ENCODE measurements around the gene GPC3.

GPC3 gene

GRCh38 chrX:133818019-133818418 lies 167.4 kb downstream of the GPC3 start:
- no peak overlapping the region for H3K27ac ChIP-seq (ENCODE audit: low read depth, low read length)
- H3F3A ChIP-seq (ENCODE audit: control insufficient read depth, insufficient read depth) = no peaks in the 10 kb centered on the region
- H3K4me3 ChIP-seq (ENCODE audit: low read length) = no peak overlapping the region
- H3K27me3 ChIP-seq (ENCODE audit: control insufficient read depth, low read length) = no peaks in the 10 kb centered on the region
- H3K9me3 ChIP-seq (ENCODE audit: control insufficient read depth, insufficient read depth, low read length) = no peaks in the 10 kb centered on the region
- H4K20me1 ChIP-seq (ENCODE audit: control insufficient read depth, insufficient read depth, low read depth, low read length) = no peaks in the 10 kb centered on the region
- H3K4me1 ChIP-seq (ENCODE audit: control insufficient read depth, low read length) = no peaks in the 10 kb centered on the region
- TF ChIP-seq EZH2phosphoT487 (IDR thresholded peaks at IDR 0.05; ENCODE audit: borderline replicate concordance, low read length) = no peak
- TF ChIP-seq CTCF (IDR thresholded peaks at IDR 0.05; ENCODE audit: low read depth, low read length, poor library complexity, severe bottlenecking) = no peak
- H3K4me2 ChIP-seq (ENCODE audit: low read length) = no peak overlapping the region
- no peaks in the 10 kb centered on the region for H3K9me2 ChIP-seq (replicated peaks; ENCODE audit: control insufficient read depth, low read length)
- no peaks in the 10 kb centered on the region for H3K36me3 ChIP-seq (ENCODE audit: control insufficient read depth, low read length)
- no peaks in the 10 kb centered on the region for H3K79me2 ChIP-seq (ENCODE audit: control insufficient read depth, low read length)

- Histone ChIP-seq H3K4me2 (ENCODE audit: low read length) (no peak overlapping the region), H4K20me1 (ENCODE audit: control insufficient read depth, insufficient read depth, low read depth, low read length) (no peaks in the 10 kb centered on the region), H3K36me3 (ENCODE audit: control insufficient read depth, low read length) (no peaks in the 10 kb centered on the region), H3K9me3 (ENCODE audit: control insufficient read depth, insufficient read depth, low read length) (no peaks in the 10 kb centered on the region), H3F3A (ENCODE audit: control insufficient read depth, insufficient read depth) (no peaks in the 10 kb centered on the region), H3K79me2 (ENCODE audit: control insufficient read depth, low read length) (no peaks in the 10 kb centered on the region), H3K27ac (ENCODE audit: low read depth, low read length) (no peak overlapping the region), H3K4me3 (ENCODE audit: low read length) (no peak overlapping the region), H3K9me2 (replicated peaks; ENCODE audit: control insufficient read depth, low read length) (no peaks in the 10 kb centered on the region), H3K27me3 (ENCODE audit: control insufficient read depth, low read length) (no peaks in the 10 kb centered on the region), H3K4me1 (ENCODE audit: control insufficient read depth, low read length) (no peaks in the 10 kb centered on the region)
- TF ChIP-seq CTCF (IDR thresholded peaks at IDR 0.05; ENCODE audit: low read depth, low read length, poor library complexity, severe bottlenecking) (no peak), EZH2phosphoT487 (IDR thresholded peaks at IDR 0.05; ENCODE audit: borderline replicate concordance, low read length) (no peak)
Observed at GRCh38 chrX:133815496-133815895, 169.9 kb downstream of the GPC3 start.

DNA sequence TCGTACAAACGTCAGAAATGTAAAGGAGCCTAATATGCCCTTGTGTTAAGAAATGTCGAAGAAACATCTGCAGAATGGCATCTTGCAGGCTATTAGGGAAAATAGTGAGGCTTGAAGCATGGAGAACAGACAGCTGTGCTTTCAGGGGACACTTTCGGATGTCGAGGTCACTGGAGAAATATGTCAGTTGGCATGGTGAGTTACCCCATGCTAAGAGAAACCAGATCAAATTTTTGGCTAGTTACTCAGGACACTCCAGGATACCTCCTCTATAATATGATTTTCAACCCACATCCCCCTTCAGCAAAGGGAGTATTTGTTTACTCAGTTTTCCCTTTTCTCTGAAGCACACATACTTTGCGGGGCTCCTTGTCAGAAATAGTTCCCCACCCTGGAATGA lies 171.4 kb downstream of the GPC3 start:
- no peaks in the 10 kb centered on the region for H3K9me2 ChIP-seq (replicated peaks; ENCODE audit: control insufficient read depth, low read length)
- no peak overlapping the region for H3K27ac ChIP-seq (ENCODE audit: low read depth, low read length)
- H3K9me3 ChIP-seq (ENCODE audit: control insufficient read depth, insufficient read depth, low read length) = no peaks in the 10 kb centered on the region
- no peak overlapping the region for H3K4me3 ChIP-seq (ENCODE audit: low read length)
- H3K4me1 ChIP-seq (ENCODE audit: control insufficient read depth, low read length) = no peaks in the 10 kb centered on the region
- no peaks in the 10 kb centered on the region for H3K27me3 ChIP-seq (ENCODE audit: control insufficient read depth, low read length)
- H3K79me2 ChIP-seq (ENCODE audit: control insufficient read depth, low read length) = no peaks in the 10 kb centered on the region
- H3K36me3 ChIP-seq (ENCODE audit: control insufficient read depth, low read length) = no peaks in the 10 kb centered on the region
- H3K4me2 ChIP-seq (ENCODE audit: low read length) = no peak overlapping the region
- no peaks in the 10 kb centered on the region for H3F3A ChIP-seq (ENCODE audit: control insufficient read depth, insufficient read depth)
- no peaks in the 10 kb centered on the region for H4K20me1 ChIP-seq (ENCODE audit: control insufficient read depth, insufficient read depth, low read depth, low read length)
- TF ChIP-seq CTCF (IDR thresholded peaks at IDR 0.05; ENCODE audit: low read depth, low read length, poor library complexity, severe bottlenecking) = no peak
- no peak for TF ChIP-seq EZH2phosphoT487 (IDR thresholded peaks at IDR 0.05; ENCODE audit: borderline replicate concordance, low read length)

DNA sequence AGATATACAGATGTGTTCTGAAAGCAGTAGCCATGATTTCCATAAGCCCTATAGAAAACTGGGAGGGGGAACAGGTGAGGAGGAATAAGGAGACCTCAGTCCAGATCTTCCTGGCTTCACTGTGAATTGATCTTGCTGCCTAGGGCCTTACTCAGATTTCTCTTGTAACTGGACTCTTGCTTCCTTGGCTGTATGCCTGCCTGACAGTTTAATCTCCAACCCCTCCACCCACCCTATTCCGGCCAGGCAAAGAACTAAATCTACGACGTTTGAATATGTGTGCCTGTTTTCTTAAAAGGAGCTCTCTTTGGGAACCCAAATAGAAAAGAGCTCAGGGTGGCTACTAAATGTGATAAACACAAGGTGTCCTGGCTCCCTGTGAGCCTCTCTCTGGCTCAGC lies 173.0 kb downstream of the GPC3 start:
- H3K27ac ChIP-seq (ENCODE audit: low read depth, low read length) = no peak overlapping the region
- H4K20me1 ChIP-seq (ENCODE audit: control insufficient read depth, insufficient read depth, low read depth, low read length) = no peaks in the 10 kb centered on the region
- H3K4me1 ChIP-seq (ENCODE audit: control insufficient read depth, low read length) = no peaks in the 10 kb centered on the region
- H3K4me2 ChIP-seq (ENCODE audit: low read length) = no peak overlapping the region
- no peaks in the 10 kb centered on the region for H3F3A ChIP-seq (ENCODE audit: control insufficient read depth, insufficient read depth)
- H3K79me2 ChIP-seq (ENCODE audit: control insufficient read depth, low read length) = no peaks in the 10 kb centered on the region
- H3K4me3 ChIP-seq (ENCODE audit: low read length) = no peak overlapping the region
- H3K36me3 ChIP-seq (ENCODE audit: control insufficient read depth, low read length) = no peaks in the 10 kb centered on the region
- no peaks in the 10 kb centered on the region for H3K9me3 ChIP-seq (ENCODE audit: control insufficient read depth, insufficient read depth, low read length)
- no peaks in the 10 kb centered on the region for H3K9me2 ChIP-seq (replicated peaks; ENCODE audit: control insufficient read depth, low read length)
- TF ChIP-seq EZH2phosphoT487 (IDR thresholded peaks at IDR 0.05; ENCODE audit: borderline replicate concordance, low read length) = no peak
- TF ChIP-seq CTCF (IDR thresholded peaks at IDR 0.05; ENCODE audit: low read depth, low read length, poor library complexity, severe bottlenecking) = no peak
- H3K27me3 ChIP-seq (ENCODE audit: control insufficient read depth, low read length) = no peaks in the 10 kb centered on the region

Data from DOHH2 (cell line).